HEK293 (cell line): ENCODE measurements around the gene GBF1.
A peak's percentile ranks its signal among the peaks of the same experiment; 100 is the strongest.

Experiments
- BCL11B ChIP-seq: fragments of 450-650 bp; formaldehyde crosslinking; IDR thresholded peaks from 2 replicates; pipeline ENCODE4 v1.5.1; 2016; ENCODE audit warnings: low read depth, missing biosample characterization, missing genetic modification characterization
- CTCF ChIP-seq: fragments of 450-650 bp; formaldehyde crosslinking; IDR thresholded peaks from 2 replicates; pipeline ENCODE4 v1.5.1; 2016; ENCODE audit warnings: missing biosample characterization, missing genetic modification characterization
- GLI4 ChIP-seq: fragments of 450-650 bp; formaldehyde crosslinking; IDR thresholded peaks from 2 replicates; pipeline ENCODE4 v1.5.1; 2016; ENCODE audit warnings: missing biosample characterization, missing genetic modification characterization
- KLF10 ChIP-seq: fragments of 450-650 bp; IDR thresholded peaks from 2 replicates; pipeline ENCODE4 v1.5.1; 2018; ENCODE audit warnings: missing biosample characterization, mild to moderate bottlenecking, missing genetic modification characterization
- PRDM2 ChIP-seq: fragments of 450-650 bp; formaldehyde crosslinking; IDR thresholded peaks from 2 replicates; pipeline ENCODE4 v1.5.1; 2016; ENCODE audit warnings: missing biosample characterization, missing genetic modification characterization, borderline replicate concordance
- PRDM6 ChIP-seq: fragments of 450-650 bp; formaldehyde crosslinking; IDR thresholded peaks from 2 replicates; pipeline ENCODE4 v1.5.1; 2017; ENCODE audit warnings: missing biosample characterization, missing genetic modification characterization
- ZBTB20 ChIP-seq: fragments of 450-650 bp; formaldehyde crosslinking; IDR thresholded peaks from 2 replicates; pipeline ENCODE4 v1.5.1; 2016; ENCODE audit warnings: missing biosample characterization, missing genetic modification characterization
- ZBTB44 ChIP-seq: fragments of 450-650 bp; IDR thresholded peaks from 2 replicates; pipeline ENCODE4 v1.5.1; 2018; ENCODE audit warnings: missing biosample characterization, mild to moderate bottlenecking, missing genetic modification characterization
- ZFHX2 ChIP-seq: fragments of 450-650 bp; formaldehyde crosslinking; conservative IDR thresholded peaks from 2 replicates; pipeline ENCODE4 v1.5.1; 2016; ENCODE audit warnings: missing biosample characterization, missing genetic modification characterization
- ZNF114 ChIP-seq: fragments of 450-650 bp; formaldehyde crosslinking; IDR thresholded peaks from 2 replicates; pipeline ENCODE4 v1.5.0; 2017; ENCODE audit warnings: missing biosample characterization, missing genetic modification characterization
- ZNF133 ChIP-seq: fragments of 450-650 bp; formaldehyde crosslinking; IDR thresholded peaks from 2 replicates; pipeline ENCODE4 v1.5.1; 2016; ENCODE audit warnings: missing biosample characterization, missing genetic modification characterization
- ZNF169 ChIP-seq: fragments of 450-650 bp; formaldehyde crosslinking; IDR thresholded peaks from 2 replicates; pipeline ENCODE4 v1.5.1; 2016; ENCODE audit warnings: missing biosample characterization, missing genetic modification characterization
- ZNF175 ChIP-seq: fragments of 450-650 bp; formaldehyde crosslinking; IDR thresholded peaks from 2 replicates; pipeline ENCODE4 v1.5.1; 2016; ENCODE audit warnings: missing biosample characterization, missing genetic modification characterization
- ZNF184 ChIP-seq: fragments of 450-650 bp; IDR thresholded peaks from 2 replicates; pipeline ENCODE4 v1.5.1; 2018; ENCODE audit warnings: missing biosample characterization, mild to moderate bottlenecking, missing genetic modification characterization
- ZNF214 ChIP-seq: fragments of 450-650 bp; formaldehyde crosslinking; IDR thresholded peaks from 2 replicates; pipeline ENCODE4 v1.5.1; 2017; ENCODE audit warnings: missing biosample characterization, mild to moderate bottlenecking, missing genetic modification characterization, borderline replicate concordance
- ZNF23 ChIP-seq: fragments of 450-650 bp; formaldehyde crosslinking; IDR thresholded peaks from 2 replicates; pipeline ENCODE4 v1.5.1; 2016; ENCODE audit warnings: missing biosample characterization, missing genetic modification characterization, borderline replicate concordance
- ZNF24 ChIP-seq: fragments of 450-650 bp; formaldehyde crosslinking; IDR thresholded peaks from 2 replicates; pipeline ENCODE4 v1.5.1; 2016; ENCODE audit warnings: missing biosample characterization, missing genetic modification characterization
- ZNF266 ChIP-seq: fragments of 450-650 bp; formaldehyde crosslinking; IDR thresholded peaks from 2 replicates; pipeline ENCODE4 v1.5.1; 2016; ENCODE audit warnings: missing biosample characterization, missing genetic modification characterization, low read depth
- ZNF311 ChIP-seq: fragments of 450-650 bp; formaldehyde crosslinking; IDR thresholded peaks from 2 replicates; pipeline ENCODE4 v1.5.1; 2017; ENCODE audit warnings: missing biosample characterization, missing genetic modification characterization, borderline replicate concordance
- ZNF362 ChIP-seq: fragments of 450-650 bp; formaldehyde crosslinking; IDR thresholded peaks from 2 replicates; pipeline ENCODE4 v1.5.1; 2016; ENCODE audit warnings: missing biosample characterization, missing genetic modification characterization
- ZNF391 ChIP-seq: fragments of 450-650 bp; formaldehyde crosslinking; IDR thresholded peaks from 2 replicates; pipeline ENCODE4 v1.5.1; 2016; ENCODE audit warnings: low read depth, missing biosample characterization, missing genetic modification characterization, borderline replicate concordance
- ZNF521 ChIP-seq: fragments of 450-650 bp; formaldehyde crosslinking; IDR thresholded peaks from 2 replicates; pipeline ENCODE4 v1.5.1; 2017; ENCODE audit warnings: missing biosample characterization, mild to moderate bottlenecking, missing genetic modification characterization
- ZNF530 ChIP-seq: fragments of 450-650 bp; formaldehyde crosslinking; IDR thresholded peaks from 2 replicates; pipeline ENCODE4 v1.5.1; 2016; ENCODE audit warnings: low read depth, missing biosample characterization, missing genetic modification characterization
- ZNF548 ChIP-seq: fragments of 450-650 bp; formaldehyde crosslinking; IDR thresholded peaks from 2 replicates; pipeline ENCODE4 v1.5.1; 2016; ENCODE audit warnings: missing biosample characterization, missing genetic modification characterization
- ZNF654 ChIP-seq: fragments of 450-650 bp; formaldehyde crosslinking; IDR thresholded peaks from 2 replicates; pipeline ENCODE4 v1.5.1; 2016; ENCODE audit warnings: low read depth, missing biosample characterization, missing genetic modification characterization
- ZNF670 ChIP-seq: fragments of 450-650 bp; formaldehyde crosslinking; IDR thresholded peaks from 2 replicates; pipeline ENCODE4 v1.5.1; 2016; ENCODE audit warnings: missing biosample characterization, missing genetic modification characterization, low read depth
- ZNF677 ChIP-seq: fragments of 450-650 bp; IDR thresholded peaks from 2 replicates; pipeline ENCODE4 v1.5.0; 2018; ENCODE audit warnings: missing biosample characterization, mild to moderate bottlenecking, missing genetic modification characterization, moderate library complexity
- ZSCAN30 ChIP-seq: fragments of 450-650 bp; IDR thresholded peaks from 2 replicates; pipeline ENCODE4 v1.5.1; 2018; ENCODE audit warnings: missing biosample characterization, mild to moderate bottlenecking, missing genetic modification characterization, moderate library complexity

The GBF1 gene

GRCh38 chr10:102245082-102245931, at the start of gene GBF1 (continued):
- TF ChIP-seq ZNF677 (tag by site-specific recombination): no peak
- TF ChIP-seq ZNF23 (tag by site-specific recombination): no peak
- no peak for TF ChIP-seq ZNF169 (tag by site-specific recombination)
- TF ChIP-seq KLF10 (tag by site-specific recombination): peak; percentile 93
- TF ChIP-seq GLI4 (tag by site-specific recombination): no peak
- peak; percentile 38; the same call in 1 of the 2 replicates for TF ChIP-seq ZSCAN30
- TF ChIP-seq ZNF670 (tag by site-specific recombination): no peak
- TF ChIP-seq BCL11B: peak; percentile 85
- no peak for TF ChIP-seq PRDM2 (tag by site-specific recombination)
- TF ChIP-seq ZNF114 (tag by site-specific recombination): no peak
- no peak for TF ChIP-seq ZNF654 (tag by site-specific recombination)
- TF ChIP-seq ZNF175 (tag by site-specific recombination): no peak
- TF ChIP-seq ZNF530 (tag by site-specific recombination): no peak
- no peak for TF ChIP-seq ZNF521 (tag by site-specific recombination)
- TF ChIP-seq ZBTB44 (tag by site-specific recombination): no peak
- no peak for TF ChIP-seq ZNF184 (tag by site-specific recombination)
- TF ChIP-seq ZNF391 (tag by site-specific recombination): 0 out of 2 replicates have a peak, but pooled peaks have one; percentile 76
- no peak for TF ChIP-seq ZNF24
- no peak for TF ChIP-seq ZNF214 (tag by site-specific recombination)
- TF ChIP-seq ZBTB20 (tag by site-specific recombination): peak; percentile 63; the same call in 1 of the 2 replicates
- no peak for TF ChIP-seq ZNF362 (tag by site-specific recombination)
- TF ChIP-seq ZNF133: no peak
- TF ChIP-seq PRDM6 (tag by site-specific recombination): no peak
- no peak for TF ChIP-seq ZNF548
- TF ChIP-seq ZFHX2 (tag by site-specific recombination): no peak
- TF ChIP-seq ZNF311 (tag by site-specific recombination): no peak
- no peak for TF ChIP-seq ZNF266 (tag by site-specific recombination)
- TF ChIP-seq CTCF (tag by site-specific recombination): no peak
